ENCODE measurements around the gene SHFL. TPM values are rescaled to one million over a fixed set of nuclear protein-coding genes. Genes with fewer than 3 reads are reported as not detected.

Gene SHFL
- total RNA-seq, 1 donor from 2014 or later, result 20.4 TPM

GRCh38 chr19:10132905-10133304, 46.8 kb downstream of the SHFL start:
- DNase-seq (ENCODE audit: low read depth in 2 of 2), result no peak

- no peak for DNase-seq (ENCODE audit: low read depth in 2 of 2)
Measured at GRCh38 chr19:10133596-10133995, 47.5 kb downstream of the SHFL start.

GRCh38 chr19:10134040-10134439, 47.9 kb downstream of the SHFL start:
- DNase-seq (ENCODE audit: low read depth in 2 of 2), result no peak

GRCh38 chr19:10135551-10136334, 49.6 kb downstream of the SHFL start:
- DNase-seq (ENCODE audit: low read depth in 2 of 2), result peak in 1 of 2 donors; percentile 54

GRCh38 chr19:10136936-10137335, 50.8 kb downstream of the SHFL start:
- no peak for DNase-seq (ENCODE audit: low read depth in 2 of 2)

- DNase-seq (ENCODE audit: low read depth in 2 of 2), result no peak
Measured at GRCh38 chr19:10137751-10138682, 51.9 kb downstream of the SHFL start.

GRCh38 chr19:10138879-10139795, 53.0 kb downstream of the SHFL start:
- no peak for DNase-seq (ENCODE audit: low read depth in 2 of 2)

- DNase-seq (ENCODE audit: low read depth in 2 of 2), result no peak
Measured at GRCh38 chr19:10139952-10140351, 53.8 kb downstream of the SHFL start.

GRCh38 chr19:10141479-10141878, 55.4 kb downstream of the SHFL start:
- DNase-seq (ENCODE audit: low read depth in 2 of 2), result no peak

- no peak for DNase-seq (ENCODE audit: low read depth in 2 of 2)
Measured at GRCh38 chr19:10141973-10142372, 55.9 kb downstream of the SHFL start.

Other genes starting within 250 kb of the SHFL start
- 0.65 and 0.79 TPM in 2 replicates for gene OLFM2, start 149.8 kb upstream of the SHFL start, total RNA-seq
- under 0.01 TPM in 2 replicates for gene COL5A3, start 75.8 kb upstream of the SHFL start, total RNA-seq
- not detected in 2 replicates for gene RDH8, start 72.8 kb upstream of the SHFL start, total RNA-seq
- 0.20 and 0.22 TPM in 2 replicates for gene ANGPTL6, start 16.4 kb downstream of the SHFL start, total RNA-seq
- gene PPAN, start 20.0 kb downstream of the SHFL start, total RNA-seq, result 12.6 and 23.0 TPM in 2 replicates
- 1.1 and 1.8 TPM in 2 replicates for gene P2RY11, start 25.4 kb downstream of the SHFL start, total RNA-seq
- 228 and 274 TPM in 2 replicates for gene EIF3G, start 33.6 kb downstream of the SHFL start, total RNA-seq
- gene DNMT1, start 108.6 kb downstream of the SHFL start, total RNA-seq, result 14.9 and 15.3 TPM in 2 replicates
- 0.20 and 0.44 TPM in 2 replicates for gene S1PR2, start 145.0 kb downstream of the SHFL start, total RNA-seq
- gene MRPL4, start 165.9 kb downstream of the SHFL start, total RNA-seq, result 12.9 and 13.5 TPM in 2 replicates
- gene ICAM1, start 184.8 kb downstream of the SHFL start, total RNA-seq, result 8.3 and 8.5 TPM in 2 replicates
- 0.22 TPM in 1 of 2 replicates, not detected in the other for gene ICAM4, start 200.6 kb downstream of the SHFL start, total RNA-seq
- gene ICAM5, start 203.6 kb downstream of the SHFL start, total RNA-seq, result under 0.01 TPM in 1 of 2 replicates, not detected in the other
- gene ZGLP1, start 223.5 kb downstream of the SHFL start, total RNA-seq, result 0.22 and 0.40 TPM in 2 replicates
- 6.8 and 13.9 TPM in 2 replicates for gene FDX2, start 229.7 kb downstream of the SHFL start, total RNA-seq
- 5.4 and 6.2 TPM in 2 replicates for gene RAVER1, start 247.2 kb downstream of the SHFL start, total RNA-seq